Sigmoid colon (tissue), 7 donors: ENCODE data around the gene LLGL2. TPM values are rescaled to one million over a fixed set of nuclear protein-coding genes. Genes with fewer than 3 reads are reported as not detected.

Source experiments
- DNase-seq: peaks from one replicate; pipeline ENCODE4 v3.0.0-alpha.2; 2019
- H3K27ac ChIP-seq, 4 donors: fragments of 200-600 bp; sonication (generic); one replicate each; pipeline ENCODE4 v1.5.1; 2016 to 2019; ENCODE audit warnings: mild to moderate bottlenecking in 1 of 4
- H3K27me3 ChIP-seq, 3 donors: fragments of 200-600 bp; sonication (generic); one replicate each; pipeline ENCODE4 v1.5.1; 2019; ENCODE audit warnings: mild to moderate bottlenecking in 1 of 3
- H3K36me3 ChIP-seq, 4 donors: fragments of 200-600 bp; sonication (generic); one replicate each; pipeline ENCODE4 v1.5.1; 2016 to 2019
- H3K4me1 ChIP-seq, 4 donors: fragments of 200-600 bp; sonication (generic); one replicate each; pipeline ENCODE4 v1.5.1; 2017 to 2019
- H3K4me3 ChIP-seq, 4 donors: fragments of 200-600 bp; sonication (generic); one replicate each; pipeline ENCODE4 v1.5.1; 2017 to 2019; ENCODE audit warnings: mild to moderate bottlenecking in 2 of 4, moderate library complexity in 1 of 4
- H3K9me3 ChIP-seq, 4 donors: fragments of 200-600 bp in 3 of 4; sonication (generic) in 3 of 4; one replicate each; pipeline versions ENCODE4 v1.5.1 to v1.6.1; 2013 to 2019
- EP300 ChIP-seq, 4 donors: sonication (generic); formaldehyde crosslinking; IDR thresholded peaks; one replicate each; pipeline ENCODE4 v1.6.1; 2017; ENCODE audit warnings: antibody characterized with exemption in 4 of 4
- POLR2A ChIP-seq, 2 donors: fragments of 450-650 bp; IDR thresholded peaks; one replicate each; pipeline ENCODE4 v1.6.1; 2016; ENCODE audit warnings: antibody characterized with exemption in 2 of 2, mild to moderate bottlenecking in 2 of 2, moderate library complexity in 2 of 2
- POLR2AphosphoS5 ChIP-seq, 4 donors: sonication (generic); formaldehyde crosslinking; IDR thresholded peaks; one replicate each; pipeline ENCODE4 v1.6.1; 2017; ENCODE audit warnings: antibody characterized with exemption in 4 of 4
- WGBS, 2 donors: extraction: QIAGEN DNeasy Blood & Tissue Kit; methylation state at CpG; one replicate each; pipeline ENCODE4 v1.1.7; 2013; 5-methylcytosine and 5-hydroxymethylcytosine counted together
- intact Hi-C: fragments of 100-400 bp; cut with DNase I; formaldehyde crosslinking; loops from one replicate; pipeline ENCODE4 v1.15.1; 2023
- polyA plus RNA-seq, 3 donors: library from polyadenylated mRNA; stranded (reverse); fragments of 200-250 nt; gene quantifications; one replicate each; pipeline ENCODE4 v1.2.3, GENCODE V29; 2013
- total RNA-seq, 4 donors: library from RNA; depleted of rRNA; stranded (reverse); fragments of >200 nt; gene quantifications; one replicate each; pipeline ENCODE4 v1.1.0, GENCODE V29; 2016
- TF ChIP-seq, protein P1 (sequence below), 4 experiments: fragments of 450-650 bp in 3 of 4; fragments of 200-600 bp in 1 of 4; IDR thresholded peaks; one replicate each; pipeline ENCODE4 v1.5.1; 2016 to 2019; ENCODE audit warnings: antibody characterized with exemption in 4 of 4, mild to moderate bottlenecking in 3 of 4, moderate library complexity in 2 of 4
- donor health status: healthy with polysubstance abuse.
- donor health status: Bipolar disorder and iron deficiency.
- donor health status: healthy.

LLGL2 gene
- total and polyA plus RNA-seq, 7 donors: 1.4 to 299 (median 5.0) TPM

DNA sequence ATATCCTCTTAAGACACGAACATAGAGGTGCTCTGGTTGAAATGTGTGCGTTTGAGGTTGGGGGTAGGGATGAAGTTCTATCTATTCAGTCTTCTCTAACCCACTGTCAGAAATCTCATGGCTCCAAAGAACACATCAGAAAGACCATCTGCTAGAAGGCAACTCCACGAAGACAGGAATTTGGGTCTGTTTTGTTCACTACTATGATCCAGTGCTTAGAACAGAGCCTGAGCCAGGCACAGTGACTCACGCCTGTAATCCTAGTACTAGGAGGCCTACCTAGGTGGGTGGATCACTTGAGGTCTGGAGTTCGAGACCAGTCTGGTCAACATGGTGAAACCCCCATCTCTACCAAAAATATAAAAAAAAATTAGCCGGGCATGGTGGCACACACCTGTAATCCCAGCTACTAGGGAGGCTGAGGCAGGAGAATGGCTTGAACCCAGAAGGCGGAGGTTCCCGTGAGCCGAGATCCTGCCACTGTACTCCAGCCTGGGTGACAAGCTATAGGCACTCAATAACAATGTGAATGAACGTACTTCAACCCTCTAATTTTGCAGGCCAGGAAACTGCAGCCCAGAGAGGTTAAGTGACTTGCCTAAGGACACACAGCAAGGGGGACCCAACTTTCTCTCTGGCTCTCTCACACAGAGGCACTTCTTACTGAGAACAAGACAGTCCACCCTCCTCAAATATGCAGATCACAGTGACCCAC, 12.4 kb upstream of the LLGL2 start:
- intact Hi-C loops: loop anchor here (5.0 kb wide), 1 partner anchor 36 kb away; no protein-coding TSS in a partner anchor
- TF ChIP-seq POLR2AphosphoS5 (IDR thresholded peaks at IDR 0.05): no peak
- TF ChIP-seq POLR2A (IDR thresholded peaks at IDR 0.05): no peak
- TF ChIP-seq, protein P1, sequence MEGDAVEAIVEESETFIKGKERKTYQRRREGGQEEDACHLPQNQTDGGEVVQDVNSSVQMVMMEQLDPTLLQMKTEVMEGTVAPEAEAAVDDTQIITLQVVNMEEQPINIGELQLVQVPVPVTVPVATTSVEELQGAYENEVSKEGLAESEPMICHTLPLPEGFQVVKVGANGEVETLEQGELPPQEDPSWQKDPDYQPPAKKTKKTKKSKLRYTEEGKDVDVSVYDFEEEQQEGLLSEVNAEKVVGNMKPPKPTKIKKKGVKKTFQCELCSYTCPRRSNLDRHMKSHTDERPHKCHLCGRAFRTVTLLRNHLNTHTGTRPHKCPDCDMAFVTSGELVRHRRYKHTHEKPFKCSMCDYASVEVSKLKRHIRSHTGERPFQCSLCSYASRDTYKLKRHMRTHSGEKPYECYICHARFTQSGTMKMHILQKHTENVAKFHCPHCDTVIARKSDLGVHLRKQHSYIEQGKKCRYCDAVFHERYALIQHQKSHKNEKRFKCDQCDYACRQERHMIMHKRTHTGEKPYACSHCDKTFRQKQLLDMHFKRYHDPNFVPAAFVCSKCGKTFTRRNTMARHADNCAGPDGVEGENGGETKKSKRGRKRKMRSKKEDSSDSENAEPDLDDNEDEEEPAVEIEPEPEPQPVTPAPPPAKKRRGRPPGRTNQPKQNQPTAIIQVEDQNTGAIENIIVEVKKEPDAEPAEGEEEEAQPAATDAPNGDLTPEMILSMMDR (IDR thresholded peaks at IDR 0.05): no peak
- TF ChIP-seq EP300 (IDR thresholded peaks at IDR 0.05): no peak
- peak overlapping the region in 3 of 4 donors; percentile 73 to 93 (median 85) for H3K4me3 ChIP-seq
- no peak for DNase-seq
- H3K9me3 ChIP-seq: no peaks in the 10 kb centered on the region
- H3K27ac ChIP-seq: peak overlapping the region; percentile 41 to 91 (median 88)
- 70 to 74% methylated on average over 10 of the region's 10 CpGs for WGBS, 2 donors
- H3K36me3 ChIP-seq: peaks cover 0 to 4% (median 0%) of the 10 kb centered on the region in 4 donors
- H3K27me3 ChIP-seq: no peaks in the 10 kb centered on the region
- peaks cover 5 to 90% (median 77%) of the 10 kb centered on the region in 4 donors for H3K4me1 ChIP-seq

DNA sequence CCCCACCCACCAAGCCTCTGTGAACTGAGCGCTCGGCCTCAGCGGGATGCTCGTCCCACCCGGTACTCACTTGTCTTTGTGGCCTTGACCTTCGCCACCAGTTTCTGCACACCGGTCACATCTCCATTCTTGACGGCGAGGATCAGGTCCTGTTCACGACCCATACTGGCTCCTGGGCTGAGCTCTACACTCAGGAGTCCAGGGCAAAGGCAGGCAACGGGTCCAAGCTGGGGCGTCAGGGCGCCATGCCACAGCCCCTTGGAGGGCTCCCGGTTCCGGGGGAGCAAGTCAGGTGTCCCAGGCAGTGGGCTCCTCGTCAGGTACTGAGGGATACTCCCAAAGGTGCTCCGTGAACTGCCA, 11.9 kb upstream of the LLGL2 start:
- Histone ChIP-seq H3K9me3 (no peaks in the 10 kb centered on the region), H3K4me3 (peak overlapping the region; percentile 73 to 96 (median 89)), H3K27ac (peak overlapping the region; percentile 85 to 91 (median 90)), H3K36me3 (peaks cover 0 to 4% (median 0%) of the 10 kb centered on the region in 4 donors), H3K27me3 (no peaks in the 10 kb centered on the region), H3K4me1 (peaks cover 5 to 84% (median 72%) of the 10 kb centered on the region in 4 donors)
- DNase-seq: no peak
- 93% methylated on average over 17 of the region's 17 CpGs for WGBS, 2 donors
- intact Hi-C loops: loop anchor here (5.0 kb wide), 1 partner anchor 36 kb away; no protein-coding TSS in a partner anchor
- TF ChIP-seq, protein P1 (IDR thresholded peaks at IDR 0.05): no peak
- TF ChIP-seq POLR2A (IDR thresholded peaks at IDR 0.05) (no peak), EP300 (IDR thresholded peaks at IDR 0.05) (no peak), POLR2AphosphoS5 (IDR thresholded peaks at IDR 0.05) (no peak)

DNA sequence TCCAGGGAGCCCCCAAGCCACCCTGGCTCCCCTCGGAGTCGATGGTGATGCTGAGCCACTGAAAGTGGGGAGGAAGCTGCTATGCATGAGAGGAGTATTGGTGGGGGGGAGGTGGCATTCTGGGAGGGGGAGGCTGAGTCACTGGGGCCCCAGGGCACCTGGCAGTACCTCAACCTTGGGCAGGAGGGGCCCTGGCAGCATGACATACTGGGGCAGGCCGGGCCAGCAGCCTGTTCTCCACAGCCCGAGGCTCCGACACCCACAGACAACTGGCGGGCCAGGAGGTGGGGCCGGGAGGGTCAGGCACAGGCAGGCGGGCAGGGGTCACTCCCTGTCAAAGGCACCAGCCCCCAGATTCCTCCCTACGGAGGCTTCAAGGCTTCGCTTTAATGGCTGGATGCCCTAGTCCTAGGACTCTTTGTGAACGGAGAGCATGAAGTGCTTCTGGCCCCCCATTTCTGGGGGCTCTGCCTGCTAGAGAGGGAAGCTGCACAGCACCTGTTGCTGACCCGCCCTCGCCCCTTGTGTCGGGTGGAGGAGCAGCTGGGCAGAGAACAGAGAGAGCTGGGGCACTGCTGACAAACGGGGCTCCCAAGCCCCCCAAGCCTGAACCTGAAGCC, 11.1 kb upstream of the LLGL2 start:
- 16 to 33% methylated on average over 15 of the region's 15 CpGs for WGBS, 2 donors
- Histone ChIP-seq H3K36me3 (peaks cover 0 to 5% (median 0%) of the 10 kb centered on the region in 4 donors), H3K9me3 (no peaks in the 10 kb centered on the region), H3K27me3 (no peaks in the 10 kb centered on the region), H3K27ac (peak overlapping the region; percentile 85 to 91 (median 90)), H3K4me1 (peaks cover 5 to 77% (median 64%) of the 10 kb centered on the region in 4 donors), H3K4me3 (peak overlapping the region; percentile 73 to 96 (median 89))
- TF ChIP-seq EP300 (IDR thresholded peaks at IDR 0.05): no peak
- TF ChIP-seq POLR2AphosphoS5 (IDR thresholded peaks at IDR 0.05): no peak
- TF ChIP-seq, protein P1 (IDR thresholded peaks at IDR 0.05): no peak
- no peak for TF ChIP-seq POLR2A (IDR thresholded peaks at IDR 0.05)
- DNase-seq: no peak
- intact Hi-C loops: loop anchor here (2.0 to 5.0 kb wide), 2 partner anchors 37 to 58 kb away; partner anchors contain the start of gene TMEM94

DNA sequence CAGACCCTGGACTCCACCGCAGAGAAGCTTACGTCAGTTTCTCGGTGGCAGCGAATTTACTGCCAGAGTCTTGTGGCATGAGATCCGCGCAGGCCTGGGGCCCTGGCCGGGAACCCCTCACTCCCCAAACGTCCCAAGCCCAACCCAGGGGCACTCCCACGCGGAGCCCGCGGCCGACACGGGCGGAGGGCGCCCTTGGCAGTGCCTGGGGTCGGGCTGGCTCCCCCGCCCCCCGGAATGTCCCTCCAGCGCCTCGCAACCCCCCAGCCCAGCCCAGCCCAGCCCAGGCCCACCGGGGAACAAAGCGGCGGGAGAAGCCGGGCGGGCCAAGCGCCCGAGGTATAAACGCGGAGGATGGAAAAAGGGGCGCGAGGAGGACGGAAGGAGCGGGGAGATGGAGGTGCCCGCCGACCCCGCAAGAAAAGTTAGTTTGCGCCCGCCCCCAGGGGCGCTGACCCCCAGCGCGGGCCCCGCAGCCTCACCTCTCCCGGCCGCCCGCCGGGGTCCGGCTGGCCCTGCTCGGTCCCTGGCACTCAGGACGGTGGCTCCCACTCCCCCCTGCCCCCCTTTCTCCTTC, 10.5 kb upstream of the LLGL2 start:
- no peaks in the 10 kb centered on the region for H3K9me3 ChIP-seq
- no peak for DNase-seq
- no peaks in the 10 kb centered on the region for H3K27me3 ChIP-seq
- H3K4me1 ChIP-seq: peaks cover 5 to 71% (median 58%) of the 10 kb centered on the region in 4 donors
- H3K27ac ChIP-seq: peak overlapping the region; percentile 85 to 91 (median 90)
- peaks cover 0 to 11% (median 0%) of the 10 kb centered on the region in 4 donors for H3K36me3 ChIP-seq
- 1 to 2% methylated on average over 50 of the region's 50 CpGs for WGBS, 2 donors
- H3K4me3 ChIP-seq: peak overlapping the region; percentile 73 to 96 (median 89)
- intact Hi-C loops: loop anchor here (1.0 to 5.0 kb wide), 7 partner anchors 38 to 243 kb away; partner anchors contain the start of genes MIF4GD, SLC25A19 and TMEM94
- TF ChIP-seq, protein P1 (IDR thresholded peaks at IDR 0.05): no peak
- TF ChIP-seq EP300 (IDR thresholded peaks at IDR 0.05): no peak
- peak in 1 of 2 donors; percentile 30 for TF ChIP-seq POLR2A (IDR thresholded peaks at IDR 0.05)
- peak in 3 of 4 donors; percentile 31 to 47 (median 41) for TF ChIP-seq POLR2AphosphoS5 (IDR thresholded peaks at IDR 0.05)
